NCI-H2107 (cell line): ENCODE results near the gene ELP5.

Source experiments
- DNase-seq: peaks from one replicate; lab custom pipeline; 2025; lab: John Stamatoyannopoulos, UW

Gene ELP5

GRCh38 chr17:7219229-7219811 is 32.7 kb upstream of the ELP5 start:
- no peak for DNase-seq

GRCh38 chr17:7219812-7220592 is 32.0 kb upstream of the ELP5 start, which contains the start of the genes ACADVL and DLG4:
ACADVL (plus strand) TSS chr17:7219938; CDS start chr17:7219985, 47 bp downstream.
DLG4 (minus strand) TSS chr17:7219836.
- DNase-seq, result no peak

GRCh38 chr17:7220593-7221277 is 31.3 kb upstream of the ELP5 start:
- DNase-seq, result no peak

- no peak for DNase-seq
Measured at GRCh38 chr17:7221278-7222092, 30.5 kb upstream of the ELP5 start.

- no peak for DNase-seq
Measured at GRCh38 chr17:7222093-7222971, 29.7 kb upstream of the ELP5 start.

GRCh38 chr17:7222972-7223292 is 29.1 kb upstream of the ELP5 start:
- no peak for DNase-seq

GRCh38 chr17:7223375-7223774 is 28.6 kb upstream of the ELP5 start:
- no peak for DNase-seq

- DNase-seq, result no peak
Measured at GRCh38 chr17:7224110-7224509, 27.9 kb upstream of the ELP5 start.

- DNase-seq, result no peak
Measured at GRCh38 chr17:7224661-7225111, 27.3 kb upstream of the ELP5 start.

GRCh38 chr17:7225711-7226331 is 26.2 kb upstream of the ELP5 start:
- DNase-seq, result no peak

GRCh38 chr17:7226721-7227710 is 25.0 kb upstream of the ELP5 start:
- no peak for DNase-seq

GRCh38 chr17:7228920-7229319 is 23.1 kb upstream of the ELP5 start:
- no peak for DNase-seq

GRCh38 chr17:7229504-7229903 is 22.5 kb upstream of the ELP5 start:
- DNase-seq, result no peak

GRCh38 chr17:7232114-7232513 is 19.9 kb upstream of the ELP5 start:
- no peak for DNase-seq

GRCh38 chr17:7233701-7234082 is 18.3 kb upstream of the ELP5 start:
- no peak for DNase-seq

- peak; percentile 68 for DNase-seq
Measured at GRCh38 chr17:7234083-7234951, 17.7 kb upstream of the ELP5 start, which contains the start of gene DVL2. DVL2 (minus strand) TSS chr17:7234517; CDS start chr17:7234262, 255 bp downstream.

GRCh38 chr17:7235693-7236665 is 16.0 kb upstream of the ELP5 start:
- DNase-seq, result no peak
